Lower leg skin (tissue), 3 donors: ENCODE data around the gene PCDHGA4.

Experiments
- POLR2A ChIP-seq, 2 donors: fragments of 450-650 bp; IDR thresholded peaks; one replicate each; pipeline ENCODE4 v1.6.1; 2016 to 2017; ENCODE audit warnings: antibody characterized with exemption in 2 of 2, mild to moderate bottlenecking in 1 of 2, moderate library complexity in 1 of 2
- TF ChIP-seq, protein P1 (sequence below), 3 donors: fragments of 450-650 bp; IDR thresholded peaks; one replicate each; pipeline ENCODE4 v1.5.1; 2016; ENCODE audit warnings: antibody characterized with exemption in 3 of 3, mild to moderate bottlenecking in 3 of 3, moderate library complexity in 2 of 3

DNA sequence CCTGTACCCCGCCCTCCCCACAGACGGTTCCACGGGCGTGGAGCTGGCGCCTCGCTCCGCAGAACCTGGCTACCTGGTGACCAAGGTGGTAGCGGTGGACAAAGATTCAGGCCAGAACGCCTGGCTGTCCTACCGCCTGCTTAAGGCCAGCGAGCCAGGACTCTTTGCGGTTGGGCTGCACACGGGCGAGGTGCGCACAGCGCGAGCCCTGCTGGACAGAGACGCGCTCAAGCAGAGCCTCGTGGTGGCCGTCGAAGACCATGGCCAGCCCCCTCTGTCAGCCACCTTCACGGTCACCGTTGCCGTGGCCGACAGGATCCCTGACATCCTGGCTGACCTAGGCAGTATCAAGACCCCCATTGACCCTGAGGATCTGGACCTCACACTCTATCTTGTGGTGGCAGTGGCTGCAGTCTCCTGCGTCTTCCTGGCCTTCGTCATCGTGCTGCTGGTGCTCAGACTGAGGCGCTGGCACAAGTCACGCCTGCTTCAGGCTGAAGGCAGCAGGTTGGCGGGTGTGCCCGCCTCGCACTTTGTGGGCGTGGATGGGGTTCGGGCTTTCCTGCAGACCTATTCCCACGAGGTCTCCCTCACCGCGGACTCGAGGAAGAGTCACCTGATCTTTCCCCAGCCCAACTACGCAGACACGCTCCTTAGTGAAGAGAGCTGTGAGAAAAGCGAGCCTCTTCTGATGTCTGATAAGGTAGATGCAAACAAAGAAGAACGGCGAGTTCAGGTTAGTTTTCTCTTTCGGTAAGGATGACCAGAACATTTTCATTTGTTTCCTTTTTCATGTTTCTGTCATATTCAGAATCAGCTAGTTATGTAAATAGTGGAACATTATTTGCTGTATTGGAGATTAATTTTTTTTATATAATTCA, 11.4 kb downstream of the PCDHGA4 start:
- TF ChIP-seq, protein P1, sequence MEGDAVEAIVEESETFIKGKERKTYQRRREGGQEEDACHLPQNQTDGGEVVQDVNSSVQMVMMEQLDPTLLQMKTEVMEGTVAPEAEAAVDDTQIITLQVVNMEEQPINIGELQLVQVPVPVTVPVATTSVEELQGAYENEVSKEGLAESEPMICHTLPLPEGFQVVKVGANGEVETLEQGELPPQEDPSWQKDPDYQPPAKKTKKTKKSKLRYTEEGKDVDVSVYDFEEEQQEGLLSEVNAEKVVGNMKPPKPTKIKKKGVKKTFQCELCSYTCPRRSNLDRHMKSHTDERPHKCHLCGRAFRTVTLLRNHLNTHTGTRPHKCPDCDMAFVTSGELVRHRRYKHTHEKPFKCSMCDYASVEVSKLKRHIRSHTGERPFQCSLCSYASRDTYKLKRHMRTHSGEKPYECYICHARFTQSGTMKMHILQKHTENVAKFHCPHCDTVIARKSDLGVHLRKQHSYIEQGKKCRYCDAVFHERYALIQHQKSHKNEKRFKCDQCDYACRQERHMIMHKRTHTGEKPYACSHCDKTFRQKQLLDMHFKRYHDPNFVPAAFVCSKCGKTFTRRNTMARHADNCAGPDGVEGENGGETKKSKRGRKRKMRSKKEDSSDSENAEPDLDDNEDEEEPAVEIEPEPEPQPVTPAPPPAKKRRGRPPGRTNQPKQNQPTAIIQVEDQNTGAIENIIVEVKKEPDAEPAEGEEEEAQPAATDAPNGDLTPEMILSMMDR (IDR thresholded peaks at IDR 0.05), result no peak
- TF ChIP-seq POLR2A (IDR thresholded peaks at IDR 0.05), result no peak
